Mesodermal cell (in vitro differentiated cells): ENCODE results near the gene FER.

Experiments used
- H3K27ac ChIP-seq: 2 replicates; pipeline ENCODE4 v1.7.0; 2013; ENCODE audit warnings: mild to moderate bottlenecking, low read depth, low read length, moderate library complexity; ENCODE audit not compliant: severe bottlenecking
- H3K36me3 ChIP-seq: 2 replicates; pipeline ENCODE4 v1.7.1; 2013; ENCODE audit warnings: mild to moderate bottlenecking, low read length, moderate library complexity; ENCODE audit not compliant: control insufficient read depth, insufficient read depth
- H3K4me1 ChIP-seq: one replicate; pipeline ENCODE4 v1.7.1; 2013; ENCODE audit warnings: mild to moderate bottlenecking, low read length; ENCODE audit not compliant: insufficient read depth, control insufficient read depth, poor library complexity, severe bottlenecking
- H3K4me3 ChIP-seq: 2 replicates; pipeline ENCODE4 v1.7.0; 2013; ENCODE audit warnings: low read length, control low read depth, mild to moderate bottlenecking; ENCODE audit not compliant: insufficient read depth, poor library complexity, severe bottlenecking; ENCODE audit errors: extremely low read depth
- H3K9me3 ChIP-seq: 2 replicates; pipeline ENCODE4 v1.7.1; 2013; ENCODE audit warnings: mild to moderate bottlenecking, low read length, moderate library complexity; ENCODE audit not compliant: control insufficient read depth
- WGBS, 2 experiments: methylation state at CpG; one replicate each; pipeline ENCODE4 v1.1.5; 2013; ENCODE audit warnings: missing lambda C conversion rate in 2 of 2; ENCODE audit not compliant: insufficient coverage in 2 of 2; 5-methylcytosine and 5-hydroxymethylcytosine counted together

FER gene

GRCh38 chr5:108797986-108798385, 50.3 kb downstream of the FER start:
- WGBS, 2 experiments = 80% methylated on average over 1 of the region's 2 CpGs; no CpG with 5 or more reads in 1 of the 2 experiments
- H3K4me3 ChIP-seq = no peak overlapping the region
- peaks cover 5% of the 10 kb centered on the region for H3K4me1 ChIP-seq
- peaks cover 7% of the 10 kb centered on the region for H3K9me3 ChIP-seq
- peaks cover 22% of the 10 kb centered on the region for H3K36me3 ChIP-seq
- H3K27ac ChIP-seq = no peak overlapping the region

- WGBS, 2 experiments = 85 to 94% methylated on average over 1 to 2 of the region's 3 CpGs
- Histone ChIP-seq H3K36me3 (peaks cover 22% of the 10 kb centered on the region), H3K27ac (no peak overlapping the region), H3K4me3 (no peak overlapping the region), H3K9me3 (peaks cover 14% of the 10 kb centered on the region), H3K4me1 (peaks cover 5% of the 10 kb centered on the region)
Observed at GRCh38 chr5:108798513-108799265, 51.0 kb downstream of the FER start.

- WGBS, 2 experiments = 89 to 92% methylated on average over 1 to 2 of the region's 3 CpGs
- Histone ChIP-seq H3K4me3 (no peak overlapping the region), H3K4me1 (peaks cover 5% of the 10 kb centered on the region), H3K27ac (peak overlapping the region; percentile 26), H3K9me3 (peaks cover 27% of the 10 kb centered on the region), H3K36me3 (peaks cover 22% of the 10 kb centered on the region)
Observed at GRCh38 chr5:108801301-108801700, 53.6 kb downstream of the FER start.

GRCh38 chr5:108801776-108802175, 54.1 kb downstream of the FER start:
- peak overlapping the region; percentile 26 for H3K27ac ChIP-seq

GRCh38 chr5:108810717-108811116, 63.0 kb downstream of the FER start:
- Histone ChIP-seq H3K4me3 (no peak overlapping the region), H3K27ac (no peak overlapping the region), H3K4me1 (no peaks in the 10 kb centered on the region), H3K9me3 (peaks cover 7% of the 10 kb centered on the region), H3K36me3 (no peaks in the 10 kb centered on the region)
- 100% methylated on average over 1 of the region's 3 CpGs for WGBS, 2 experiments

More at GRCh38 chr5:108801776-108802175, 54.1 kb downstream of the FER start:
- H3K4me3 ChIP-seq = no peak overlapping the region
- peaks cover 5% of the 10 kb centered on the region for H3K4me1 ChIP-seq
- peaks cover 27% of the 10 kb centered on the region for H3K9me3 ChIP-seq
- H3K36me3 ChIP-seq = peaks cover 22% of the 10 kb centered on the region
- 100% methylated on average over 1 of the region's 4 CpGs; no CpG with 5 or more reads in 1 of the 2 experiments for WGBS, 2 experiments

GRCh38 chr5:108813673-108814072, 66.0 kb downstream of the FER start:
- 100% methylated on average over 1 to 2 of the region's 3 CpGs for WGBS, 2 experiments

DNA sequence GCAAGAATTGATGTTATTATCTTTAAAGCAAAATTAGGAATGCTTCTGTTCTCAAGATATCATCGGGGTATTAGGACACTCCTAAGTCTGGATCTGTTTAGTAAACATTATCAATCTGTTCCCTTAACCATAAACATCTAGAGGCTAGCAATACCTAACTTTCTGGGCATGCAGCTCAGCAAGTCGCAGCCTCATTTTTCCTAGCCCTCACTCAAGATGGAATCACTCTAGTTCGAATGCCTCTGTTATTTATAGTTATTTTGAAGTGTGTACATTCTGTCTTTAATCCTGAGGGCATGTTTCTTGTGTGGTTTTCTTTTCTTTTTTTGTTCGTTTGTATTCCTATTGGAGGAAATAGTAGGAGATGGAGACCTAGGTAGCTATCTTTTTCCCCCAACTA, 66.9 kb downstream of the FER start:
- Histone ChIP-seq H3K27ac (no peak overlapping the region), H3K4me1 (no peaks in the 10 kb centered on the region), H3K4me3 (no peak overlapping the region), H3K36me3 (no peaks in the 10 kb centered on the region), H3K9me3 (peaks cover 7% of the 10 kb centered on the region)
- WGBS, 2 experiments = 90% methylated on average over 2 of the region's 4 CpGs; no CpG with 5 or more reads in 1 of the 2 experiments

More at GRCh38 chr5:108813673-108814072, 66.0 kb downstream of the FER start:
- Histone ChIP-seq H3K9me3 (peaks cover 7% of the 10 kb centered on the region), H3K27ac (no peak overlapping the region), H3K4me1 (no peaks in the 10 kb centered on the region), H3K36me3 (no peaks in the 10 kb centered on the region), H3K4me3 (no peak overlapping the region)

DNA sequence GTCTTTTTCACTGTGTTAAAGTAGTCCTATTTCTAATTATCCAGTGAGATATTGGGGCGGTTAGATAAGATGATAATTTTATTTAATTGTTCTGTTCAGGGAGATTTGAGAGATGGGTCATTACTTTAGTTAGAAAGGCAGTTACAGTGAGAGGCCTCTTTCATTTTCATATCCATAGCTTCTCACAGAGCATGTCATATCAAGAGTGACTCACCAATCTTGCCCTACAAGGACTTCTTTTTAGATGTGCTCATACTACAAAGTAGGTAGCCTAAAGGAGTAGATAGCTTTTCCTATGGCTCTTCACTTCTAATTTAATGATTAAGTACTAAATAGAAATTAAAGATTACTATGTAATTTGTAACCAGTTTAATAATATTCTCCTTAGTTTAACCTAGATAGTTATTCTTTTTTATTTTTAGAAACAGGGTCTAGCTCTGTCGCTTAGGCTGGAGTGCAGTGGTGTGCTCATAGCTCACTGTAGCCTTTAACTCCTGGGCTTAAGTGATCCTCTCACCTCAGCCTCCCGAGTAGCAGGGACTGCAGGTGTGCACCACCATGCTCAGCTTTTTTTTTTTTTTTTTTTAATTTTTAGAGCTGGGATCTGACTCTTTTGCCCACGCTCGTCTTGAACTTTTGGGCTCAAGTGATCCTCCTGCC, 71.0 kb downstream of the FER start:
- Histone ChIP-seq H3K27ac (no peak overlapping the region), H3K9me3 (no peaks in the 10 kb centered on the region), H3K4me3 (no peak overlapping the region), H3K36me3 (no peaks in the 10 kb centered on the region), H3K4me1 (no peaks in the 10 kb centered on the region)
- WGBS, 2 experiments = 93% methylated on average over 3 of the region's 5 CpGs; no CpG with 5 or more reads in 1 of the 2 experiments

GRCh38 chr5:108820983-108821382, 73.3 kb downstream of the FER start:
- Histone ChIP-seq H3K9me3 (no peaks in the 10 kb centered on the region), H3K27ac (no peak overlapping the region), H3K4me1 (no peaks in the 10 kb centered on the region), H3K4me3 (no peak overlapping the region), H3K36me3 (no peaks in the 10 kb centered on the region)
- 83 to 100% methylated on average over 1 of the region's 3 CpGs for WGBS, 2 experiments

GRCh38 chr5:108822211-108822947, 74.7 kb downstream of the FER start:
- Histone ChIP-seq H3K4me3 (no peak overlapping the region), H3K36me3 (no peaks in the 10 kb centered on the region), H3K9me3 (no peaks in the 10 kb centered on the region), H3K4me1 (no peaks in the 10 kb centered on the region), H3K27ac (no peak overlapping the region)
- WGBS, 2 experiments = 94 to 98% methylated on average over 5 of the region's 7 CpGs
